ENCODE measurements around the gene HPS6. TPM values are rescaled to one million over a fixed set of nuclear protein-coding genes. Genes with fewer than 3 reads are reported as not detected.
"Not testable (repeated sequence)": the region's sequence is repeated elsewhere in the genome, so short reads cannot be mapped to it uniquely, and the experiment has no call there.

HPS6 gene
- 7.1 and 19.4 TPM in 2 replicates for total RNA-seq (2014; rRNA removed; shearing (Covaris generic); ENCODE audit: low replicate concordance)

DNA sequence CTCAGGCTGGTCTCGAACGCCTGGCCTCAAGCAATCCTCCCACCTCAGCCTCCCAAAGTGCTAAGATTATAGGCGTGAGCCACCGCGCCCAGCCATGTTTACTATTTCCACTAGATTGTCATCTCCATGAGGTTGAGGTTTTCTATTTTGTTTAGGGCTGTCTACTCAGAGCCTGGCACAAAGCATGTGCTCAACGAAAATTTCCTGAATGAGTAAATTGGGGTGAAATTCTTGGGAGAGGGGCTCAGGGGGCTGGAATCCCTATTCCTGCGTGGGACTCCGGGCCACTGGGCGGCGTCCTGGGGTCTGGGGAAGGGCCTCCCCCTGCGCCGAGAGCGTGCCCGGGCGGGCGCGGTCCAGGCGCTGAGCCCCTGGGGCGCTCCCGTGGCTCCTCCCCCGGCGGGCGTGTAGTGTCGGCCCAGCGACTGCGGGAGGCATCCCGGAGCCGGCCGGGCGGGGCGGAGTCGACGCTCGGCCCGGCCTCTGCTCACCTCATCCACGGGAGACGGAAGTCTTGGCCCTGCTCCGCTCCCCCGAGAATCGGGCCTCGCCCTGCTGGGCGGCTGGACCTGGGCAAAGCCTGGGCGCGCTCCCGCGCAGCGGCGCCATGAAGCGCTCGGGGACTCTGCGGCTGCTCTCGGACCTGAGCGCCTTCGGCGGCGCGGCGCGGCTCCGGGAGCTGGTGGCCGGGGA is at the start of gene HPS6:
HPS6 (plus strand) TSS at position 482 of the 693 bp plus-strand sequence; CDS start at position 608, 126 bp downstream.
- H3K36me3 ChIP-seq (ENCODE audit: insufficient read depth, low read length): no peaks in the 10 kb centered on the region
- H3K9me3 ChIP-seq (ENCODE audit: low read length): no peaks in the 10 kb centered on the region
- H4K20me1 ChIP-seq (ENCODE audit: insufficient read depth, low read depth, low read length): peaks cover 5% of the 10 kb centered on the region; the same call in 1 of the 2 replicates
- H3K27ac ChIP-seq (ENCODE audit: low read length): peak within 1 kb of the TSS; percentile 69
- DNase-seq: peak; percentile 93
- peak within 1 kb of the TSS; percentile 43; the same call in 1 of the 2 replicates for H2AFZ ChIP-seq (ENCODE audit: low read length)
- H3K9ac ChIP-seq (ENCODE audit: low read length): peak within 1 kb of the TSS; percentile 84
- no peaks in the 10 kb centered on the region for H3K9me2 ChIP-seq (replicated peaks; ENCODE audit: insufficient read depth, low read length)
- H3K27me3 ChIP-seq (ENCODE audit: low read length): no peaks in the 10 kb centered on the region
- H3K4me1 ChIP-seq (ENCODE audit: low read length): peaks cover 17% of the 10 kb centered on the region
- peaks cover 26% of the 10 kb centered on the region for H3K79me2 ChIP-seq (ENCODE audit: low read length)
- peak within 1 kb of the TSS; percentile 71 for H3K4me2 ChIP-seq (ENCODE audit: low read depth, low read length, poor library complexity, severe bottlenecking)
- H3K4me3 ChIP-seq (ENCODE audit: low read length): peak within 1 kb of the TSS; percentile 82

DNA sequence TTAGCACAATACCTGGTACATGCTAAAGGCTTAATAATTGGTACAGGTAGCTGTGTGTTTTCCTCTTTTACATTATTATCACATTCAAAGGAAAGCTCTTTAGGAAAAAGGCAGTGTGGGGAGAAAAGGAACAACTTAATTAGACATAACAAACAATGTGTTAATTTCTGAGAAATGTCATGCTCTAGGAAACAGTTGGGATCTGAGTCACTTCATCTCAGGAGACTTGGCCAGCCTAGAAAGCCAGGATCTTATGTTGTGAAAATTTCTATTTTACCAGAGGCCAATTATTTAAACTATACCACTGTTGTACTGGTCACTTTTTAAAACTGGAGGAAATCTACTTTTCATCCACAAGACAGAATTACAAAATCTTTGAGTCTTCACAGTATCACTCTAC is 48.7 kb upstream of the HPS6 start:
- no peaks in the 10 kb centered on the region for H3K79me2 ChIP-seq (ENCODE audit: low read length)
- no peaks in the 10 kb centered on the region for H3K9me2 ChIP-seq (replicated peaks; ENCODE audit: insufficient read depth, low read length)
- H3K4me3 ChIP-seq (ENCODE audit: low read length): no peak overlapping the region
- H3K9me3 ChIP-seq (ENCODE audit: low read length): no peaks in the 10 kb centered on the region
- no peaks in the 10 kb centered on the region for H3K4me1 ChIP-seq (ENCODE audit: low read length)
- H3K27me3 ChIP-seq (ENCODE audit: low read length): no peaks in the 10 kb centered on the region
- H2AFZ ChIP-seq (ENCODE audit: low read length): no peak overlapping the region
- no peak for DNase-seq
- H3K9ac ChIP-seq (ENCODE audit: low read length): no peak overlapping the region
- no peak overlapping the region for H3K4me2 ChIP-seq (ENCODE audit: low read depth, low read length, poor library complexity, severe bottlenecking)
- no peaks in the 10 kb centered on the region for H4K20me1 ChIP-seq (ENCODE audit: insufficient read depth, low read depth, low read length)
- H3K36me3 ChIP-seq (ENCODE audit: insufficient read depth, low read length): no peaks in the 10 kb centered on the region
- H3K27ac ChIP-seq (ENCODE audit: low read length): no peak overlapping the region

DNA sequence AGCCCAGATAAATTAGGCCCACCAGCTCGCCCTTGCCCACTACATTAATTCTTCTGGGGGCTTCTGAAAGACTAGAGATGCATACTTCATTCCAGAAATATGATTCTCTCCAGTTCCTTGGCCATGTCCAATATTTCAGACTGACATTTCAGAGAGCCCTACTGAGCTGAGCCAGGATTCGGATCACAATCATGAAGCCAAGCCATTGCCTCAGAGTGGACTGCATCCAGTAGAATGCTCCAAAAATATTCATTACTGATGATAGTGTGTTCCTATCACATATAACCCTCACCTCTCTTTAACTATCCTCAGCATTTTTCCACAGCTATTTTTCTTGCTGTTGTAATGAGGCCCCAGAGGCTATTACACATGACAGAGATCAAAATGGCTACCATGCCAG is 47.9 kb upstream of the HPS6 start:
- Histone ChIP-seq H3K9ac (ENCODE audit: low read length) (no peak overlapping the region), H3K27ac (ENCODE audit: low read length) (no peak overlapping the region), H3K9me3 (ENCODE audit: low read length) (no peaks in the 10 kb centered on the region), H3K27me3 (ENCODE audit: low read length) (no peaks in the 10 kb centered on the region), H3K4me2 (ENCODE audit: low read depth, low read length, poor library complexity, severe bottlenecking) (no peak overlapping the region), H3K79me2 (ENCODE audit: low read length) (no peaks in the 10 kb centered on the region), H3K4me3 (ENCODE audit: low read length) (no peak overlapping the region), H4K20me1 (ENCODE audit: insufficient read depth, low read depth, low read length) (no peaks in the 10 kb centered on the region), H2AFZ (ENCODE audit: low read length) (no peak overlapping the region), H3K36me3 (ENCODE audit: insufficient read depth, low read length) (no peaks in the 10 kb centered on the region), H3K4me1 (ENCODE audit: low read length) (no peaks in the 10 kb centered on the region), H3K9me2 (replicated peaks; ENCODE audit: insufficient read depth, low read length) (no peaks in the 10 kb centered on the region)
- no peak for DNase-seq

DNA sequence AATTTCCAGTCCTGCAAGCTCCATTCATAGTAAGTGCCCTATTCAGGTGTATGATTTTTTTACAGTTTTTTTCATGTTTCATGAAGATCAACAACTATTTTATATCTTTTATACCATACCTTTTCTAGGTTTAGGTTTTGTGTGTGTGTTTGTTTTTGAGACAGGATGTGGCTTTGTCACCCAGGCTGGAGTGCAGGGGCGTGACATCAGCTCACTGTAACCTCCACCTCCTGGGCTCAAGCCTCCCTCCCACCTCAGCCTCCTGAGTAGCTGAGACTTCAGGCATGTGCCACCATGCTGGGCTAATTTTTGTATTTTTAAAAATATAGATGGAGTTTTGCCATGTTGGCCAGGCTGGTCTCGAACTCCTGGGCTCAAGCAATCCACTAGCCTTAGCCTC is 44.2 kb upstream of the HPS6 start:
- Histone ChIP-seq H3K36me3 (ENCODE audit: insufficient read depth, low read length) (no peaks in the 10 kb centered on the region), H4K20me1 (ENCODE audit: insufficient read depth, low read depth, low read length) (no peaks in the 10 kb centered on the region), H3K79me2 (ENCODE audit: low read length) (no peaks in the 10 kb centered on the region), H3K27ac (ENCODE audit: low read length) (no peak overlapping the region), H2AFZ (ENCODE audit: low read length) (no peak overlapping the region), H3K9ac (ENCODE audit: low read length) (no peak overlapping the region), H3K9me2 (replicated peaks; ENCODE audit: insufficient read depth, low read length) (no peaks in the 10 kb centered on the region), H3K4me1 (ENCODE audit: low read length) (no peaks in the 10 kb centered on the region), H3K9me3 (ENCODE audit: low read length) (no peaks in the 10 kb centered on the region), H3K4me2 (ENCODE audit: low read depth, low read length, poor library complexity, severe bottlenecking) (no peak overlapping the region), H3K27me3 (ENCODE audit: low read length) (no peaks in the 10 kb centered on the region), H3K4me3 (ENCODE audit: low read length) (no peak overlapping the region)
- DNase-seq: no peak

DNA sequence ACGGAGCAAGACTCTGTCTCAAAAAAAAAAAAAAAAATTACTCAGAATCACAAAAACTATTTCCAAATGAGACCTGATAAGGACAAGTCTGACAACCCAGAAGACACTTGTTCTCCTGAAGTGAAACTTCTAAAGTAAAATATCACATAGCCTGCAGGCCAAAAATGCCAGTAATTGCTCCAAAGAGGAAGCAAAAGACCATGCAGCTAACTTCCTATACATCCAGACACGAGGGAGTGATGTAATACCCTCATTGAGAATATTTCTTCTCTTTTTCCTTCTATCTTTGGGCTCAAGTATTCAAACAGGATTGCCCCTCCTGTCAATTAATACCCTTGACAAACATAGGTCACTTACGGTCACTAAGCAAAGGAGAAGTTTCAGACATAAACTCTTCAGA is 40.4 kb upstream of the HPS6 start:
- Histone ChIP-seq H3K4me3 (ENCODE audit: low read length) (no peak overlapping the region), H2AFZ (ENCODE audit: low read length) (no peak overlapping the region), H4K20me1 (ENCODE audit: insufficient read depth, low read depth, low read length) (no peaks in the 10 kb centered on the region), H3K9ac (ENCODE audit: low read length) (no peak overlapping the region), H3K27me3 (ENCODE audit: low read length) (no peaks in the 10 kb centered on the region), H3K4me1 (ENCODE audit: low read length) (no peaks in the 10 kb centered on the region), H3K4me2 (ENCODE audit: low read depth, low read length, poor library complexity, severe bottlenecking) (no peak overlapping the region), H3K9me3 (ENCODE audit: low read length) (no peaks in the 10 kb centered on the region), H3K9me2 (replicated peaks; ENCODE audit: insufficient read depth, low read length) (no peaks in the 10 kb centered on the region), H3K27ac (ENCODE audit: low read length) (no peak overlapping the region), H3K36me3 (ENCODE audit: insufficient read depth, low read length) (0 out of 2 replicates have a peak, but pooled peaks cover 3% of the 10 kb centered on the region), H3K79me2 (ENCODE audit: low read length) (no peaks in the 10 kb centered on the region)
- DNase-seq: no peak

DNA sequence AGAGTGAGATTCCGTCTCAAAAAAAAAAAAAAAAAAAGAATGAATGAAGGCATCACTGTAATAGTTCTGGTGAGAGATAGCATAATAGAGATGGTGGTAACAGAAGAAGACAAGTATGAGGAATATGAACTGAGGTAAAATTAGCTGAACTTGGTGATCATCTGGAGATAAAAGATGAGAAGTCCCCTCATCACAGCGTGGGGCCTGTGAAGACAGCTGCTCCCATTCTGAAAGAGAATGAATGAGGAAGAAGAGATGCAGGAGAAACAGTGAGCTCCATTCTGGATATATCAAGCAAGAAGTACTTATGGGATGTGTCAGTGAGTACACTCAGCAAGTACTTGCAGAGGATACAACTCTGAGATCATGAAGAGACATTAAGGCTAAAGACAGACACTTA is 37.9 kb upstream of the HPS6 start:
- H3K4me3 ChIP-seq (ENCODE audit: low read length): no peak overlapping the region
- H3K4me2 ChIP-seq (ENCODE audit: low read depth, low read length, poor library complexity, severe bottlenecking): no peak overlapping the region
- H3K4me1 ChIP-seq (ENCODE audit: low read length): no peaks in the 10 kb centered on the region
- 0 out of 2 replicates have a peak, but pooled peaks cover 3% of the 10 kb centered on the region for H3K36me3 ChIP-seq (ENCODE audit: insufficient read depth, low read length)
- H2AFZ ChIP-seq (ENCODE audit: low read length): no peak overlapping the region
- no peak for DNase-seq
- no peaks in the 10 kb centered on the region for H3K9me2 ChIP-seq (replicated peaks; ENCODE audit: insufficient read depth, low read length)
- H3K9ac ChIP-seq (ENCODE audit: low read length): no peak overlapping the region
- H3K9me3 ChIP-seq (ENCODE audit: low read length): no peaks in the 10 kb centered on the region
- H3K27me3 ChIP-seq (ENCODE audit: low read length): no peaks in the 10 kb centered on the region
- H3K79me2 ChIP-seq (ENCODE audit: low read length): no peaks in the 10 kb centered on the region
- H4K20me1 ChIP-seq (ENCODE audit: insufficient read depth, low read depth, low read length): no peaks in the 10 kb centered on the region
- no peak overlapping the region for H3K27ac ChIP-seq (ENCODE audit: low read length)

DNA sequence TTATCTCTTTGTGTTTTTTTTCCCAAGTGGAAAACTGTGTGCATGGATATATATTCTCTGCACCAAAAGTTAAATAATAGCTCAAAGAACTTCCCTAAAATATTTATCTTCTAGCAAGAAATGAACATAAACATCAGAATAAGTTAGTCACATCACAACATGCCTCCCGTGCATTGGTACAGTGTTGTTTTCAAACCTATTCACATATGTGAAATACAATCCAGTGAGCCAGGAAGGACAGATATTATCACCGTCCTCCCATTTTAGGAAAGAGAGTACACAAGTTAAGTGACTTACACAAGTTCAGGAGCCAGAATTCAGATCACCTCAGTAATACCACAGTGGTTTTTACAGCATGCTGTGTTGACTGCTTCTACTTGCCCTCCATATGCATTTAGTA is 31.4 kb upstream of the HPS6 start:
- H3K4me1 ChIP-seq (ENCODE audit: low read length): no peaks in the 10 kb centered on the region
- no peak overlapping the region for H3K27ac ChIP-seq (ENCODE audit: low read length)

DNA sequence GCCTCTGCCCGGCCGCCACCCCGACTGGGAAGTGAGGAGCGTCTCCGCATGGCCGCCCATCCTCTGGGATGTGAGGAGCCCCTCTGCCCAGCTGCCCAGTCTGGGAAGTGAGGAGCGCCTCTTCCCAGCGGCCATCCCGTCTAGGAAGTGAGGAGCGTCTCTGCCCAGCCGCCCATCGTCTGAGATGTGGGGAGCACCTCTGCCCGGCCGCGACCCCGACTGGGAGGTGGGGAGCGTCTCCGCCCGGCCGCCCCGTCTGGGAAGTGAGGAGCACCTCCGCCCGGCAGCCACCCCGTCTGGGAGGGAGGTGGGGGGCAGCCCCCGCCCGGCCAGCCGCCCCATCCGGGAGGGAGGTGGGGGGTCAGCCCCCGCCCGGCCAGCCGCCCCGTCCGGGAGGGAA is 29.3 kb upstream of the HPS6 start:
- peaks cover 11% of the 10 kb centered on the region; the same call in 1 of the 2 replicates for H3K79me2 ChIP-seq (ENCODE audit: low read length)

More for the DNA sequence above, 31.4 kb upstream of the HPS6 start:
- Histone ChIP-seq H3K4me2 (ENCODE audit: low read depth, low read length, poor library complexity, severe bottlenecking) (no peak overlapping the region), H2AFZ (ENCODE audit: low read length) (no peak overlapping the region), H4K20me1 (ENCODE audit: insufficient read depth, low read depth, low read length) (no peaks in the 10 kb centered on the region), H3K36me3 (ENCODE audit: insufficient read depth, low read length) (0 out of 2 replicates have a peak, but pooled peaks cover 3% of the 10 kb centered on the region), H3K9me2 (replicated peaks; ENCODE audit: insufficient read depth, low read length) (no peaks in the 10 kb centered on the region), H3K9me3 (ENCODE audit: low read length) (no peaks in the 10 kb centered on the region), H3K79me2 (ENCODE audit: low read length) (no peaks in the 10 kb centered on the region), H3K9ac (ENCODE audit: low read length) (no peak overlapping the region), H3K4me3 (ENCODE audit: low read length) (no peak overlapping the region), H3K27me3 (ENCODE audit: low read length) (no peaks in the 10 kb centered on the region)
- DNase-seq: no peak

More for the DNA sequence above, 29.3 kb upstream of the HPS6 start:
- not testable (repeated sequence) for DNase-seq; H3K36me3 ChIP-seq (ENCODE audit: insufficient read depth, low read length); H3K4me3 ChIP-seq (ENCODE audit: low read length); H3K9ac ChIP-seq (ENCODE audit: low read length); H3K9me3 ChIP-seq (ENCODE audit: low read length); H3K9me2 ChIP-seq (replicated peaks; ENCODE audit: insufficient read depth, low read length); H3K4me1 ChIP-seq (ENCODE audit: low read length); H4K20me1 ChIP-seq (ENCODE audit: insufficient read depth, low read depth, low read length); H3K27ac ChIP-seq (ENCODE audit: low read length); H2AFZ ChIP-seq (ENCODE audit: low read length); H3K27me3 ChIP-seq (ENCODE audit: low read length); H3K4me2 ChIP-seq (ENCODE audit: low read depth, low read length, poor library complexity, severe bottlenecking)
